Stimulated activated CD4-positive, alpha-beta T cell treated with anti-CD3 and anti-CD28 coated beads, Interleukin-15, amount 100 ng/mL, for 24 hours (primary cell): Measurements from ENCODE around the gene ROBO1.
A peak's percentile ranks its signal among the peaks of the same experiment; 100 is the strongest.

Experiments
- DNase-seq: peaks from one replicate; pipeline ENCODE4 v3.0.0-alpha.2; 2020

The ROBO1 gene

GRCh38 chr3:79146024-79146423 lies 621.8 kb downstream of the ROBO1 start:
- DNase-seq, result no peak

GRCh38 chr3:79140708-79141107 lies 627.1 kb downstream of the ROBO1 start:
- no peak for DNase-seq

- no peak for DNase-seq
These were observed 628.3 kb downstream of the ROBO1 start for GRCh38 chr3:79139395-79140068.

GRCh38 chr3:79125313-79125984 lies 642.3 kb downstream of the ROBO1 start:
- no peak for DNase-seq

GRCh38 chr3:79115458-79115857 lies 652.3 kb downstream of the ROBO1 start:
- DNase-seq, result no peak

GRCh38 chr3:79113876-79114275 lies 653.9 kb downstream of the ROBO1 start:
- DNase-seq, result no peak

GRCh38 chr3:79111375-79112052 lies 656.3 kb downstream of the ROBO1 start:
- DNase-seq, result no peak

GRCh38 chr3:79109754-79110153 lies 658.0 kb downstream of the ROBO1 start:
- DNase-seq, result no peak

- DNase-seq, result no peak
These were observed 664.5 kb downstream of the ROBO1 start for GRCh38 chr3:79103307-79103706.

- DNase-seq, result no peak
These were observed 669.7 kb downstream of the ROBO1 start for GRCh38 chr3:79097964-79098660.

GRCh38 chr3:79094654-79095053 lies 673.1 kb downstream of the ROBO1 start:
- DNase-seq, result no peak

GRCh38 chr3:79086514-79086913 lies 681.3 kb downstream of the ROBO1 start:
- DNase-seq, result peak; percentile 28

GRCh38 chr3:79085171-79085570 lies 682.6 kb downstream of the ROBO1 start:
- no peak for DNase-seq

GRCh38 chr3:79081335-79081734 lies 686.5 kb downstream of the ROBO1 start:
- no peak for DNase-seq

GRCh38 chr3:79074558-79074957 lies 693.2 kb downstream of the ROBO1 start:
- DNase-seq, result no peak

GRCh38 chr3:79067734-79068133 lies 700.1 kb downstream of the ROBO1 start:
- no peak for DNase-seq

- no peak for DNase-seq
These were observed 701.3 kb downstream of the ROBO1 start for GRCh38 chr3:79066481-79066880.

GRCh38 chr3:79063624-79064023 lies 704.2 kb downstream of the ROBO1 start:
- DNase-seq, result no peak

GRCh38 chr3:79057756-79058155 lies 710.0 kb downstream of the ROBO1 start:
- no peak for DNase-seq

- DNase-seq, result no peak
These were observed 711.3 kb downstream of the ROBO1 start for GRCh38 chr3:79056498-79056897.

GRCh38 chr3:79052054-79052681 lies 715.6 kb downstream of the ROBO1 start:
- DNase-seq, result no peak

GRCh38 chr3:79047581-79047980 lies 720.2 kb downstream of the ROBO1 start:
- no peak for DNase-seq

GRCh38 chr3:79041621-79042020 lies 726.2 kb downstream of the ROBO1 start:
- DNase-seq, result no peak
